ENCODE data around the gene JMJD4. TPM values are rescaled to one million over a fixed set of nuclear protein-coding genes. Genes with fewer than 3 reads are reported as not detected.

JMJD4 gene
- total RNA-seq, 1 donor from 2014 or later = 10.7 TPM

GRCh38 chr1:227769047-227769935 is 34.2 kb upstream of the JMJD4 start:
- DNase-seq (ENCODE audit: low spot score) = no peak
- intact Hi-C loops (cut with DNase I) = loop anchor here (10.0 kb wide), 1 partner anchor 284 kb away; no protein-coding TSS in a partner anchor

GRCh38 chr1:227768640-227769039 is 33.5 kb upstream of the JMJD4 start:
- intact Hi-C loops (cut with DNase I) = loop anchor here (10.0 kb wide), 1 partner anchor 284 kb away; no protein-coding TSS in a partner anchor
- DNase-seq (ENCODE audit: low spot score) = no peak

- intact Hi-C loops (cut with DNase I) = loop anchor here (10.0 kb wide), 1 partner anchor 283 kb away; no protein-coding TSS in a partner anchor
These were observed 33.0 kb upstream of the JMJD4 start for GRCh38 chr1:227768125-227768439.

GRCh38 chr1:227767401-227768124 is 32.5 kb upstream of the JMJD4 start:
- no peak for DNase-seq (ENCODE audit: low spot score)
- intact Hi-C loops (cut with DNase I) = loop anchor here (10.0 kb wide), 1 partner anchor 283 kb away; no protein-coding TSS in a partner anchor

More at GRCh38 chr1:227768125-227768439, 33.0 kb upstream of the JMJD4 start:
- DNase-seq (ENCODE audit: low spot score) = no peak

GRCh38 chr1:227766653-227767277 is 31.7 kb upstream of the JMJD4 start:
- DNase-seq (ENCODE audit: low spot score) = no peak
- intact Hi-C loops (cut with DNase I) = loop anchor here (10.0 kb wide), 1 partner anchor 282 kb away; no protein-coding TSS in a partner anchor

- intact Hi-C loops (cut with DNase I) = loop anchor here (10.0 kb wide), 1 partner anchor 281 kb away; no protein-coding TSS in a partner anchor
- no peak for DNase-seq (ENCODE audit: low spot score)
These were observed 31.0 kb upstream of the JMJD4 start for GRCh38 chr1:227766015-227766634.

GRCh38 chr1:227765261-227766014 is 30.3 kb upstream of the JMJD4 start:
- intact Hi-C loops (cut with DNase I) = loop anchor here (10.0 kb wide), 1 partner anchor 281 kb away; no protein-coding TSS in a partner anchor
- DNase-seq (ENCODE audit: low spot score) = no peak

GRCh38 chr1:227764019-227764391 is 28.9 kb upstream of the JMJD4 start:
- no peak for DNase-seq (ENCODE audit: low spot score)
- intact Hi-C loops (cut with DNase I) = loop anchor here (5.0 to 10.0 kb wide), 2 partner anchors 37 to 279 kb away; no protein-coding TSS in a partner anchor

- intact Hi-C loops (cut with DNase I) = loop anchor here (5.0 to 10.0 kb wide), 2 partner anchors 36 to 279 kb away; no protein-coding TSS in a partner anchor
- DNase-seq (ENCODE audit: low spot score) = no peak
These were observed 28.3 kb upstream of the JMJD4 start for GRCh38 chr1:227763246-227764018.

- peak; percentile 91 for DNase-seq (ENCODE audit: low spot score)
These were observed 27.3 kb upstream of the JMJD4 start for GRCh38 chr1:227762231-227762911.

GRCh38 chr1:227761621-227762230 is 26.6 kb upstream of the JMJD4 start:
- intact Hi-C loops (cut with DNase I) = loop anchor here (1.0 to 10.0 kb wide), 3 partner anchors 34 to 277 kb away; no protein-coding TSS in a partner anchor
- no peak for DNase-seq (ENCODE audit: low spot score)

More at GRCh38 chr1:227762231-227762911, 27.3 kb upstream of the JMJD4 start:
- intact Hi-C loops (cut with DNase I) = loop anchor here (1.0 to 10.0 kb wide), 3 partner anchors 35 to 278 kb away; no protein-coding TSS in a partner anchor

- intact Hi-C loops (cut with DNase I) = loop anchor here (5.0 to 10.0 kb wide), 2 partner anchors 33 to 276 kb away; no protein-coding TSS in a partner anchor
- no peak for DNase-seq (ENCODE audit: low spot score)
These were observed 25.3 kb upstream of the JMJD4 start for GRCh38 chr1:227760377-227760776.

- intact Hi-C loops (cut with DNase I) = loop anchor here (5.0 to 10.0 kb wide), 2 partner anchors 32 to 275 kb away; no protein-coding TSS in a partner anchor
- DNase-seq (ENCODE audit: low spot score) = no peak
These were observed 24.5 kb upstream of the JMJD4 start for GRCh38 chr1:227759341-227760300.

GRCh38 chr1:227758366-227758765 is 23.3 kb upstream of the JMJD4 start:
- intact Hi-C loops (cut with DNase I) = no loop called here
- DNase-seq (ENCODE audit: low spot score) = no peak

GRCh38 chr1:227757781-227758180 is 22.7 kb upstream of the JMJD4 start:
- intact Hi-C loops (cut with DNase I) = no loop called here
- DNase-seq (ENCODE audit: low spot score) = no peak

All from cardiac septum (tissue), 1 donor.